Hematopoietic multipotent progenitor cell treated with erythropoietin and hydrocortisone succinate and interleukin-3 and kit ligand, for 8 days (in vitro differentiated cells): ENCODE measurements around the gene LMTK3.
A peak's percentile ranks its signal among the peaks of the same experiment; 100 is the strongest.
"Not testable (repeated sequence)": the region's sequence is repeated elsewhere in the genome, so short reads cannot be mapped to it uniquely, and the experiment has no call there.

Experiments used
- DNase-seq: peaks from one replicate; pipeline ENCODE4 v3.0.0-alpha.2; 2015

The LMTK3 gene

DNA sequence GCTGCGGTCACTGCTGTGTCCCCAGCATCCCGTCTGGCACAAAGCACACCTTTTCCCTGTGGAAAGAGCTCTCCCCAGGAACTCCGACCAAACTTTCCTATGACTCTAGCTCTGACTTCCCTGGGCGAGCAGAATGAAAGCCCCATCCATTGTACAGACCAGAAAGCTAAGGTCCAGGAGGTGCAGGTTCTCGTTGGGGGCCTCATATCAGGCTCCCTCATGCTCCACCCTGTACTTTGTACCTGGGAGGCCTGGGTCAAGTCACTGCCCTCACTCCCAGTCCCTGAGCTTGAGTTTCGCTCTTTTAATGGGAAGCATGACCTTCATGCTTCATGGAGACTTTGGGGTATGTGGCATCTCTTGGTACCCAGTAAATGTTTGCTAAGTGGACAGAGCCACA, 24.1 kb downstream of the LMTK3 start:
- no peak for DNase-seq

DNA sequence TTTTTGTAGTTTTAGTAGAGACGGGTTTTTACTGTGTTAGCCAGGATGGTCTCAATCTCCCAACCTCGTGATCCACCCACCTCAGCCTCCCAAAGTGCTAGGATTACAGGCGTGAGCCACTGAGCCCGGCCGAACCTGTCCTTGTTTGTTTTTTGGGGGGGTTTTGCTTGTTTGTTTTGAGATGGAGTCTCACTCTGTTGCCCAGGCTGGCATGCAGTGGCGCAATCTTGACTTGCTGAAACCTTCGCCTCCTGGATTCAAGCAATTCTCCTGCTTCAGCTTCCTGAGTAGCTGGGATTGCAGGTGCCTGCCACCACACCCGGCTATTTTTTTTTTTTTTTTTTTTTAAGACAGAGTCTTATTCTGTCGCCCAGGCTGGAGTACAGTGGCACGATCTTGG, 24.9 kb downstream of the LMTK3 start:
- DNase-seq: not testable (repeated sequence)

DNA sequence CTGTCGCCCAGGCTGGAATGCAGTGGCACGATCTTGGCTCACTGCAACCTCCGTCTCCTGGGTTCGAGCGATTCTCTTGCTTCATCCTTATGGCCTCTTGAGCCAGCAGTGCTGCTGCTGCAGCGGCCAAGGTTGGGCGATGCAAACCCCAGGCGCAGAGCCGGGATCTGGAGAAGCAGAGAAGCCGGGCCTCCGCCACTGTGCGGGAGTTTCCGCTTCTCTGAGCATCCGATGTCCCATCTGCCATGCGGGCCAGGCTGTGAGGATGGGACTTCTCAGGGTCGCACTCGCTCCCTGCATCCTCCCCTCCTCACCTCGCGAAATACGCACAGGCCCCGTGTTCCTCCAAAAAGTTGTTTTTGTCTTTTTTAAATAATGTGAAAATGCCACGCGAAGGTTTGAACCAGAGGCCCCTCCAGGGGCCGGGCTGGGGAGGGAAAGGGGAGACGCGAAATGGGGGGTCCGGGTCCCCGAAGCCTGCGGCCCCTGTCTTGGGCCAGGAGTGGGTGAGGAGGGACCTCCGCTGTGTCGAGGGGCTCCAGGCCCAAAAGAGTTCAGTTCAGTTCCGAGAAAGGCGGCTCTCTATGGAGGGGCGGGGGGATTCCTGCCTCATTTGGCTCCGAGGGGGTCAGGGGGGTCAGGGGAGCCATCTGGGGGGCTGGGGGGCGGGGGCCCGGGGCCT, 26.6 kb downstream of the LMTK3 start:
- DNase-seq: no peak

DNA sequence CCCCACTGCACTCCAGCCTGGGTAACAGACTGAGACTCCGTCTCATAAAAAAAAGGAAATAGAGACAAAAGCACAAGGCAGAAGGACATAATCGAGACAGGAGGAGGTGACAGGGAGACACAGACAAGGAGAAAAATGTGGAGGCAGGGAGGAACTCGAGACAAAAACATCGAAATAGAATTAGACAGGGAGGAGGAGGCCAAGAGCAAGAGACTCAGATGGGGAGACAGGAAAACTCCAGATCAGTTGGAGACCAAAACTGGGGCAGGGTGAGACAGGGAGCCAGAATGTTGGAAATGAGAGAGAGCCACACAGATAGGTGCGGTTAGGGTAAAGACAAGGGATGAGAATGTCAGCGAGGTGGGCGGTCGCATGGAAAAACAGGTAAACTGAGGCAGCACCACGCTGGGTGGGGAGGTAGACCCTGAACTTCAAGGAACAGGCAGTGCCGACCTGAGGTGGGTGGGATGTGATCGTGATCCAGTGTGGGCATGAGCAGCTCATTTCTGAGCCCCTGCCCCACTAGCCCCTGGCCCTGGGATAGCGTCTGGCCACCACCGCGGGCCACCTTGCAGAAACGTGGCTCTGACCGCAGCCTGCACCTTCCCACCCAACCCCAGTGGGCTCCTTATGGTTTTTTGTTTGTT, 27.3 kb downstream of the LMTK3 start:
- DNase-seq: no peak

DNA sequence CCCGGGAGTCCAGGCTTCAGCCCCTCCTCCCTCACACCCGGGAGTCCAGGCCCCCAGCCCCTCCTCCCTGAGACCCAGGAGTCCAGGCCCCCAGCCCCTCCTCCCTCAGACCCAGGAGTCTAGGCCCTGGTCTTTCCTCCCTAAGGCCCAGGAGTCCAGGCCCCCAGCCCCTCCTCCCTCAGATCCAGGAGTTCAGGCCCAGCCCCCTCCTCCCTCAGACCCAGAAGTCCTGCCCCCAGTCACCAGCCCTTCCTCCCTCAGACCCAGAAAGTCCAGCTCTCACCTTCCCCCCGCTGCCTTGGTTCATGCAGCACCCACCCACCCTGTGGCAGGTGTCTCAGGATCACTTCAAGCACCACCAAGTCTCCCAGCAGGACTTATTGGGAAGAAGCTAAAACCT, 28.3 kb downstream of the LMTK3 start:
- DNase-seq: no peak

DNA sequence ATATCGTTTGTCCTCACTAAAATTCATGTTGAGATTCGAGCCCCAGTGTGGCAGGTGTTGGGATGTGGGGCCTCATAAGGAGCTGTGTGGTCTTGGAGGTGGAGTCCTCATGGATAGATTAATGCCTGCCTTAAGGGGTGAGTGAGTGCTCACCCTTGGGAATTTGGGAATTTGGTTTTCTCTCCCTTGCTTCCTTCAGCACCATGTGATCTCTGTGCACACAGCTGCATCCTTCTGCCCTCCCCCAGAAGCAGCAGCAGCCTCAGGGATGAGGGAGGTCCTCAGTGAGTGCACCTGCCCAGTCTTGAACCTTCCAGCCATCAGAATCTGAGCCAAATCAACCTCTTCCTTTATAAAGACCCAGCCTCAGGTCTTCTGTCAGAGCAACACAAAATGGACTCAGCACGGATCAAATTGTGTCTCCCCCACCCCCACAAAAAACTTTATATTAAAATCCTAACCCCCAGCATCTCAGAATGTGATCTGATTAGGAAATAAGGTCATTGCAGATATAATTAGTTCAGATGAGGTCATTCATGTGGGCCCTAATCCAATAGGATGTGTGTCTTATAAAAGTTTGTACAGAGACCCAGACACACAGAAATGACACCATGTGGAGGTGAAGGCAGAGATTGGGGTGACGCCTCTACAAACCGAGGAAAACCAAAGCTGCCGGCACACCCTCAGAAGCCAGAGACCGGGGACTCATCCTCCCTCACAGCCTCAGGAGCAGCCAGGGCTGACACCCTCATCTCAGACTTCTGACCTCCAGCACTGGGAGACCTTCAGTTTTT, 29.6 kb downstream of the LMTK3 start:
- DNase-seq: no peak

DNA sequence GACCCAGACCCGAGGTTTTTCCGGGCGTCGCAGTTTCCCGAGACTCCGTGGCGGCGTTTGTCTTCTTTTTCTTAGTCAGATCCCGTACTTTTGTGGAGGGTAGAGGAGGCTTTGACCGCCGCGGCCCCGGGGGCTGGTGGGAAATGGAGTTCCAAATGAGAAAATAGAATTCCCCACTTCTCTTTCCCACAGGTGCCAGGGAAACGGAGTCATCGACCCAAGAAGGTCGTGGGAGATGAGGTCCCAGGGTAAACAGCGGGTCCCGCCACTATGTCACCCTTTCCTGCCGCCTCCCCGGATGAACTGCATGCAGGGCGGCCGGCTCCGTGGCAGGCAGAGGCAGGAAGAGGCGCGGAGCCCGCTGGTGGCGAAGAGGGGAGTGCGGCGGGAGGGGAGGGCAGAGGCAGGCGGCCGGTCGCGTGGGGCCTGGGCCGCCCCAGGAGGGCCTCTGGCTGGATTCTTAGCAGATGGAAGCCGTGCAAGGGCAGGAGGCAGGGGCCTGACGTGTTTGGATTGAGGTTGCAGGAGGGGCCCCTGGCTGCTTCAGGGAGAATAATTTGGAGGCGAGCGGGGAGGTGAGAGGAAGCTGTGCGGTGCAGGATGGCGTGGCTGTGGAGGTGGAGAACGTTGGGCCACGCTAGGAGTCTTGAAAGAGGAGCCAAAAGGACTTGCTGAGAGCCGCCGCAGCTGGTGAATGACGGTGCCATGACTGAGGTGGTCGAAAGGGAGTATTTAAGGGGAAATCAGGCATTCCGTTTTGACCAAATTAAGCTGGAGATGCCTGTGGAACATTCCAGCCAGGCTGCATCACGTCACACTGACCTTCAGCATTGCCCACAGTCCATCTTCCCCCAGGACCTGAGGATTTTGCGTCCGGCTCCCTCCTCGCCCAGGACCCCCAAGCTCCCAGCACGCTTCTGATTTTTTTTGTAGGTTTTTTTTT, 30.8 kb downstream of the LMTK3 start:
- no peak for DNase-seq

DNA sequence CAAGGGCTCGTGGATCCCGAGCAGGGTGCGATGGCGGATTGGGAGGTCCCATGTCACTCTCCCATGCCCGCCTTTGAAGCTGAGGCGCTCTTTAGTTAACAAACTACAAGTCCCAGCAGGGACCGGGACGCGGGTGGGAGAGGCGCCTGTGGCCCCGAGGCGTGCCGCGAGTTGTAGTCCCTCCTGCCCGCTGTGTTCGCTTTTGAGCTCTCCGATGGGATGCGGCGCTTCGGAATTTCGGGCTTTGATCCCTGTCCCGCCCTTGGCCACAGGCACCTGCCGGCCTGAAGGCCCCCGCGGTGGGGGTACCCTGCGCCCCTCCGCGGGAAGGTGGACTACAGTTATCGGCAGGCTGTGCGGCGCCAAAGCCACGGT, 31.5 kb downstream of the LMTK3 start:
- DNase-seq: peak; percentile 53

DNA sequence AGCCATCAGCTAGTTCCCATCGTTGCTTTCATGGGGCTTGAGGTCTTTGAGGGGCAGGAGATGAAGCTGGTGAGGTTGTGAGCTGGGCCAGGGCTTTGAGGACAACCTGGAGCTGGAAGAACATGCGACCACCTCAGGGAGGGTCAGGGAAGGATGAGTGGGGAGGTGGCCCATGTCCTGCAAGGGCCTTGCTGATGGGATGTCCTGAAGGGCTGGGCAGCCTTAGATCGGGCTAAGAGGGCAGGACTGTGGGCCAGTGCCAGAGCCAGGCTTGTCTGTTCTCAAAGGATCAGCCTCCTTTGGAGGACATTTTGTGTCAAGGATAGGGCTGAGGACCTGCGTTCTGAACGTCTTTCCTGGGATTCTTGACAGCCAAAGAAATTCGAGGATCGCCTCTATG, 31.9 kb downstream of the LMTK3 start:
- DNase-seq: no peak

DNA sequence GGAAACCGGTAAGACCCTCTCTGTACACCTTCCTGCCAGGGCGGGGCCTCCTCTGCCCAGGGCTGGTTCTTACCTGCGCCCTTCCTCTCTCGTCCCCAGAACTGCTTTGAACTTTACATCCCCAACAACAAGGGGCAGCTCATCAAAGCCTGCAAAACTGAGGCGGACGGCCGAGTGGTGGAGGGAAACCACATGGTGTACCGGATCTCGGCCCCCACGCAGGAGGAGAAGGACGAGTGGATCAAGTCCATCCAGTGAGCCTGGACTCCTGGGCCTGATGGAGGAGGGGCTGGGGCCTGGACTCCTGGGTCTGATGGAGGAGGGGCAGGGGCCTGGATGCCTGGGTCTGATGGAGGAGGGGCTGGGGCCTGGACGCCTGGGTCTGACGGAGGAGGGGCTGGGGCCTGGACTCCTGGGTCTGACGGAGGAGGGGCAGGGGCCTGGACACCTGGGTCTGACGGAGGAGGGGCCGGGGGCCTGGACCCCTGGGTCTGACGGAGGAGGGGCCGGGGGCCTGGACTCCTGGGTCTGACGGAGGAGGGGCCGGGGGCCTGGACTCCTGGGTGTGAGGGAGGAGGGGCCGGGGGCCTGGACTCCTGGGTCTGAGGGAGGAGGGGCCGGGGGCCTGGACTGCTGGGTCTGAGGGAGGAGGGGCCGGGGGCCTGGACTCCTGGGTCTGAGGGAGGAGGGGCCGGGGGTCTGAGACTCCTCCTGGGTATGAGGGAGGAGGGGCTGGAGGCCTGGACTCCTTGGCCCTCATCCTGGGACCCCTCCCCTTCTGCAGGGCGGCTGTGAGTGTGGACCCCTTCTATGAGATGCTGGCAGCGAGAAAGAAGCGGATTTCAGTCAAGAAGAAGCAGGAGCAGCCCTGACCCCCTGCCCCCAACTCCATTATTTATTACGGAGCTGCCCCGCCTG, 33.0 kb downstream of the LMTK3 start:
- DNase-seq: no peak

DNA sequence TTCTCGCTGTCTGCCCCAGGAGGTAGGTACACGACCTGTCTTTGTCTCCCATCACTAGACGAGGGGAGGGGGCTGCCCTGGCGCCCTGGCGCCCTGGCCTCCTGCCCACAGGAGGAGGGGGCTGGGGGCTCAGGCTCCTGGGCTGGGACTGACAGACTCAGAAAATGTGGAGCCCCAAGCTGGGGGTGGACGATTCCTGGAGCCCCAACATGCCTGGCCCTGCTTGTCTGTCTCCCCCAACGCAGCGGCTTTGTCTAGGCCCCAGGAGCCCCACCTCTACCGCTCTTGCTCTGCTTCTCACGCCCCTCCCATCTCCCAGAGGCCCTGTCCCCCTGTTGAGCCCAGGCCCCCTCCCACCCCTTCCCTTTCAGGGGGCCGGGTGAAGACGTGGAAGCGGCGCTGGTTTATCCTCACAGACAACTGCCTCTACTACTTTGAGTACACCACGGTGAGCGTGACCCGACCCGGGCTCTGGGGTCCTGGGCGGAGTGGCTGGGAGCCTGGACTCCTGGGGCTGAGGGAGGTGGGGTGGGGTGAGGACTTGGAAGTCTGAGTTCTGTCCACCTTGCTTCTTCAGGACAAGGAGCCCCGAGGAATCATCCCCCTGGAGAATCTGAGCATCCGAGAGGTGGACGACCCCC, 33.8 kb downstream of the LMTK3 start:
- DNase-seq: no peak

DNA sequence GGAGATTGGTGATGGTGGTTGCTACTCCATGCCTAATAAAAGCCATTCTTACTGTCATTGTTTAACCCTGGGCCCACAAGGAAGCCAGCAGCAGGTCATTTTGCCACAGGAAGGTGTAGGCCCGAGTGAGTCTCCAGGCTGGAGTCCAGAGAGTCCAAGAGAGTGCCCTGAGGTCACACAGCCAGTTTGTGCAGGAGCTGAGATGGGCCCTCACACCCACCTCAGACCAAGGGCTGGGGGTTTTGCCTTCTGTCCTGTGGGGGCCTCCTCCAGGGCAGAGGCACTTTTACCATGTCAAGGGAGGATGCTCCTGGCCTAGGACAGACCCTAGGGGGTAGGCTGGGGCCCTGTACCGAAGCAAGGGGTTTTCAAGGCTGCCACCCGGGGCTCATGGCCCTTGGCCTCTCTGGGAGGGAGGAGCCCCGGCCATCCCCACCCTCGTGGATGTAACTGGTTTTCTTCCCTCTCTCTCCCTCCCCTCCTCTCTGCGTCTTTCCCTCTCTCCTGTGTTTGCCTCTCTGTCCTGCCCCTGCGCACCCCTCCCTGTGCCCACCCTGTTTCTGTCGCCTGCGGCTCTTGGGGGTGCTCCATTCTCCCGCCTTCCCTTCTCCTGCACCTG, 34.5 kb downstream of the LMTK3 start:
- DNase-seq: no peak

DNA sequence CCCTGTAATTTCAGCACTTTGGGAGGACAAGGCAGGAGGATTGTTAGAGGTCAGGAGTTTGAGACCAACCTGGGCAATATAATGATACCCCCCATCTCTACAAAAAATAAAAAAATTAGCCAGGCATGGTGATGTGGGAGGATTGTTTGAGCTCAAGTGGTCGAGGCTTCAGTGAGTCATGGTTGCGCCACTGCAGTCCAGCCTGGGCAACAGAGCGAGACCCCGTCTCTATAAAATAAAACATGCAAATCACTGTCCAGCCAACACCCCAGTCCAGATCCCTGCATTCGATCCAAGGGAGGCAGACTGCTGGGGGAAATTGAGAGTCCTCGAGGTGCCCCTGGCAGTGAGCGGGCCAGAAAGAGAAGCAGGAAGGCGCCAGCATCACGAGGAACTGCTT, 35.5 kb downstream of the LMTK3 start:
- no peak for DNase-seq

DNA sequence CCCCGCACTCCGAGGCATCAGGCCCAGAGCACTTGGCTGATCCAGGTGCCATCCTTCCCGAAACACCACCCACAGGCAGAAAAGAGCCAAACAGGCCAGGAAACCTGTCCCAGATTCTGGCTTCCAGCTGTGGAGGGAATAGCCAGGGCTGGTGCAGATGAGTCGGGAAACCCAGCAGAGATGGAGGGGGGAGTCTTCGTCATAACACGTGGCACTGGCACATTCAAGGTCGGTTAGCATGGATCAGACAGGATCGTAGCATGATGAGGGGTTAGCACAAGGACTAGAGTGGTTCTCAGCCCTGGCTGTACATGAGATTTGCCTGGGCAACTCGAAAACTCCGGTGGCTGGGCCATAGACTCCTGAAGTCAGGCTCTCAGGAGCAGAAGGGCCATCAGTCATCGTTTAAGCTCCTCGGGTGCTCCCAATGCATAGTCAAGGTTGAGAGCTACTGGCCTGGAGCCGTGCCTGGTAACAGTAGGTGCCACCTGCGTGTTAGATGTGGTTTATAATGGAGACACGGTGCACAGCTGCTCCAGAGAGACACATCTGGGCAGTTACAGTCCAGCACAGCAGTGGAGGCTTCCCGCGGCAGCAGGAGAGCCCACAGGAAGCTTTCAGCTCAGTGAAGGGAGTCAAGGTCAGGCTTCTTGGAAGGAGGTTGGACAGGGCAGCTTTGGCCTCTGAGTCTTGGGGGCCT, 36.1 kb downstream of the LMTK3 start:
- no peak for DNase-seq

DNA sequence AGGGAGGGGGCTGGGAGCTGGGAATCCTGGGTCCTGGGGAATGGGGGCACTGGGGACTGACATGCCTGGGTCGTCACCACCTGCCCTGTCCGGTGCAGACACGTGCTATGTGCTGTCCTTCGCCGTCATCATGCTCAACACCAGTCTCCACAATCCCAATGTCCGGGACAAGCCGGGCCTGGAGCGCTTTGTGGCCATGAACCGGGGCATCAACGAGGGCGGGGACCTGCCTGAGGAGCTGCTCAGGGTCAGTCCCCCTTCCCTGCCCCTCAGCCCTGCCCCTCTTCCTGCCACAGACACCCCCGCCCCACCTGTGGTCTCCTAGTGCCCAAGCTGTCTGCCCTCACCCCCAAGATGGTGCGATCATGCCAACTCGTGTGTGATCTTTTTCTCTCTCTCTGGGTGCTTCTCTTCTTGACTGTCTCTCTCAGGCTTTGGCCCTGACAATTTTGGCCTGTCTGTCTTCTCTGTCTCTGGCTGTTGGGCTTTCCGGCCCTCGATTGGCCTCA, 37.5 kb downstream of the LMTK3 start:
- no peak for DNase-seq

DNA sequence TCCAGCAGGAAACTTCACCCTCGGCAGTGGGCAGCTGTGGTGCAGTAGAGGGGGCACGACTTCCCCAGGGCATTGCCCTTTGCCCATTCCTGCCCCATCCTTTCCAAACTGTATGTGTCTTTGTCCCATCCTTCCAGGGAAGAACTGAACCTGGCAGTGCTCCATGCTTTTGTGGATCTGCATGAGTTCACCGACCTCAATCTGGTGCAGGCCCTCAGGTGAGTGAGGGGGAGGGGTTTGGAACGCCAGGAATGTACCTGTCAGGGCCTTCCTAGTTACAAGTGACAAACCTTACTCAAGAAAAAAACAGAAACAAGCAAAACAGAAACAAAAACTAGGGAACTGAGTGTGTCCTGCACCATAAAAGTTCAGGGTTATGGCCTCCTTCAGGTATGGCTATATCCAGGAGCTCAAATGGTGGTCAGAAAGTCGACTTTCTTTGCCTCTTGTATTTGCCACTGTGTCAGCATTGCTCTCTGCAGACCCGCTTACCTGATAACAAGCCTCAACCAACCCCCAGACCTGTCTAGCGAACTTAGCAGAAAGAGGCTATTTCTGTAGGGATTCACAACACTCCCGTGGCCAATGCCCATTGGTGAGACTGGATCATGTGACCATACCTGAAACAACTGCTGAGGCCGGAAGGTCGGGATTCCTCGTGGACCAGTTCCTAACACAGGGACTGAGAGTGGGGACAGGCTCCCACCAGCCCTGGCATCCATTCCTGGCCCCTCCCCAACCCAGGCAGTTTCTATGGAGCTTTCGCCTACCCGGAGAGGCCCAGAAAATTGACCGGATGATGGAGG, 38.3 kb downstream of the LMTK3 start:
- no peak for DNase-seq

DNA sequence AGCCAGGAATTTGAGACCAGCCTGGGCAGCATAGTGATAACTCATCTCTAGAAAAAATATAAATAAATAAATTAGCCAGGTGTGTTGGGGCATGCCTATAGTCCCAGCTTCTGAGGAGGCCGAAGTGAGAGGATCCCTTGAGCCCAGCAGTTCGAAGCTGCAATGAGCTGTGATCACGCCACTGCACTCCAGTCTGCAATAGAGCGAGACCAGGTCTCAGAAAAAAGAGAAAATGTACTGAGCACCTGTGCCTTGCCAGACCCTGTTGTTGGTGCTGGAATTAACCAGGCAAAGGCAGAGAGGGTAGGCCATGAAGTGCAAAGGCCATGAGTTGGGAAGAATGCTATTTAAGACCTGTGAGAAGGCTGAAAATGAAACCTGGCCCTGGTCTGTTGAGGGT, 39.8 kb downstream of the LMTK3 start:
- no peak for DNase-seq

DNA sequence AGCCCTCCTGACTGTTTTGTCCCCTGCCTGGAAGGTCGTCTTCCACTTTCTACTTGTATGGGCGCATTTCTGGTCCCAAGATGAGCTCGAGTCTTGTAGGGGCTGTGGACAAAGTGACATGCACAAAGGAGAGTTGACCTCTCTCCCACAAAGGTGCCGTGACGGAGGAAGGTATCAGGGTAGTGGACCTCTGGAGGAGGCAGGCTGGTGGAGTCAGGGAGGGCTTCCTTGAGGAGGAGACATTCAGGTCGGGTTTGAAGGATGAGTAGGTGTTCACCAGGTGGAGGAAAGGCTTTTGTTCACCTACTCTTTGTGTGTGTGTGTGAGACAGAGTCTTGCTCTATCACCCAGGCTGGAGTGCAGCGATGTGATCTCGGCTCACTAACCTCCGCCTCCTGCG, 40.8 kb downstream of the LMTK3 start:
- DNase-seq: no peak
